MCF 10A (cell line): Measurements from ENCODE around the gene RICTOR. TPM values are rescaled to one million over a fixed set of nuclear protein-coding genes. Genes with fewer than 3 reads are reported as not detected.

Source experiments
- BruUV-seq: library from RNA; stranded (reverse); fragments of 400-500 nt; replicated peaks from 2 replicates; lab custom pipeline; 2021; lab: Mats Ljungman, UMichigan
- CTCF ChIA-PET: fragments of 300-600 bp; sonication (Branson Sonifier 250); formaldehyde crosslinking; extraction: SDS; loops from one replicate; lab custom pipeline; 2021; ENCODE audit warnings: antibody characterized with exemption, inconsistent platforms; lab: Yijun Ruan, JAX
- POLR2A ChIA-PET: fragments of 300-600, 350-650 bp; sonication (Branson Sonifier 250); formaldehyde crosslinking; extraction: SDS; loops from one replicate; lab custom pipeline; 2020; ENCODE audit warnings: antibody characterized with exemption, inconsistent platforms; lab: Yijun Ruan, JAX
- DNase-seq: peaks from one replicate; pipeline ENCODE4 v3.0.0-alpha.2; 2018; ENCODE audit not compliant: unreplicated experiment
- H3K27ac Mint-ChIP-seq: one replicate; pipeline ENCODE4 v1.8.0; 2022; ENCODE audit warnings: mild to moderate bottlenecking, low read depth, mixed read lengths; ENCODE audit not compliant: unreplicated experiment
- H3K27me3 Mint-ChIP-seq: one replicate; pipeline ENCODE4 v1.8.0; 2022; ENCODE audit warnings: mixed read lengths; ENCODE audit not compliant: insufficient read depth, unreplicated experiment
- H3K36me3 Mint-ChIP-seq: one replicate; pipeline ENCODE4 v1.8.0; 2022; ENCODE audit warnings: mild to moderate bottlenecking, moderate library complexity, mixed read lengths; ENCODE audit not compliant: insufficient read depth, unreplicated experiment
- H3K4me1 Mint-ChIP-seq: one replicate; pipeline ENCODE4 v1.8.0; 2022; ENCODE audit warnings: mixed read lengths; ENCODE audit not compliant: insufficient read depth, unreplicated experiment
- H3K4me3 Mint-ChIP-seq: one replicate; pipeline ENCODE4 v1.8.0; 2022; ENCODE audit warnings: mild to moderate bottlenecking, moderate library complexity, mixed read lengths; ENCODE audit not compliant: unreplicated experiment
- H3K9me3 Mint-ChIP-seq: one replicate; pipeline ENCODE4 v1.8.0; 2022; ENCODE audit warnings: mixed read lengths; ENCODE audit not compliant: unreplicated experiment
- intact Hi-C: fragments of 100-400 bp; cut with micrococcal nuclease; formaldehyde crosslinking; loops from 2 replicates; pipeline ENCODE4 v1.14.1; 2022
- total RNA-seq: library from RNA; stranded (reverse); gene quantifications from 2 replicates; pipeline ENCODE4 v1.2.3, GENCODE V29; 2022
- TF ChIP-seq, protein P1 (sequence below): fragments of 200-600 bp; IDR thresholded peaks from one replicate; pipeline ENCODE4 v1.8.0; 2022; ENCODE audit warnings: antibody characterized with exemption, mild to moderate bottlenecking; ENCODE audit not compliant: unreplicated experiment

Gene RICTOR
- total RNA-seq, 1 experiment from 2014 or later, result 25.7 TPM

DNA sequence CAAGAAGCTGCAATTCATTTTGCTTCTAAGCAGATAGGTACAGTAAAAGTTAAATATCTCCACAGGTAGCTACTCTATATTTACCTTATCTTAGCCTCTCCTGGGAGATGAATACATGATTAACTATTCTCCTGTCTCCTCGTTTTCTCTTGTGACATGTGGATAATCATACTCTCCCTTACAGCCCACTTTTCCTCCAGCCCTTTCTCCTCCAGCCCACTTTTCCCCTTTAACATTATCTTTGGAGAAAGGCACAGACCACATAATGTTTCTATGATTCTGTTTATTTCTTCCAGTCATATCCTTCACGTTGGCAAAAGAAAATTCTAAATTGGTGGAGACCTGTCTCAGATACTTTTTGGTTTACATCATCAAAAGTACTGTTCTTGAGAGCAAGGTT is 144.4 kb downstream of the RICTOR start:
- intact Hi-C loops, result loop anchor here (10.0 kb wide), 1 partner anchor 725 kb away; no protein-coding TSS in a partner anchor
- BruUV-seq, result no TSS peak
- Mint-ChIP-seq H3K9me3 (no peaks in the 10 kb centered on the region), H3K4me3 (no peak overlapping the region), H3K36me3 (peaks cover 86% of the 10 kb centered on the region), H3K4me1 (no peaks in the 10 kb centered on the region), H3K27me3 (no peaks in the 10 kb centered on the region), H3K27ac (no peak overlapping the region)
- CTCF ChIA-PET, result no interaction called here
- TF ChIP-seq, protein P1, sequence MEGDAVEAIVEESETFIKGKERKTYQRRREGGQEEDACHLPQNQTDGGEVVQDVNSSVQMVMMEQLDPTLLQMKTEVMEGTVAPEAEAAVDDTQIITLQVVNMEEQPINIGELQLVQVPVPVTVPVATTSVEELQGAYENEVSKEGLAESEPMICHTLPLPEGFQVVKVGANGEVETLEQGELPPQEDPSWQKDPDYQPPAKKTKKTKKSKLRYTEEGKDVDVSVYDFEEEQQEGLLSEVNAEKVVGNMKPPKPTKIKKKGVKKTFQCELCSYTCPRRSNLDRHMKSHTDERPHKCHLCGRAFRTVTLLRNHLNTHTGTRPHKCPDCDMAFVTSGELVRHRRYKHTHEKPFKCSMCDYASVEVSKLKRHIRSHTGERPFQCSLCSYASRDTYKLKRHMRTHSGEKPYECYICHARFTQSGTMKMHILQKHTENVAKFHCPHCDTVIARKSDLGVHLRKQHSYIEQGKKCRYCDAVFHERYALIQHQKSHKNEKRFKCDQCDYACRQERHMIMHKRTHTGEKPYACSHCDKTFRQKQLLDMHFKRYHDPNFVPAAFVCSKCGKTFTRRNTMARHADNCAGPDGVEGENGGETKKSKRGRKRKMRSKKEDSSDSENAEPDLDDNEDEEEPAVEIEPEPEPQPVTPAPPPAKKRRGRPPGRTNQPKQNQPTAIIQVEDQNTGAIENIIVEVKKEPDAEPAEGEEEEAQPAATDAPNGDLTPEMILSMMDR, result no peak
- POLR2A ChIA-PET, result no interaction called here
- DNase-seq, result no peak

- H3K4me1 Mint-ChIP-seq, result no peaks in the 10 kb centered on the region
- H3K36me3 Mint-ChIP-seq, result peaks cover 86% of the 10 kb centered on the region
- ChIA-PET CTCF (interaction anchor here (0.6 to 1.5 kb wide), 2 partner anchors 507 to 1194 kb away, joined by 4 read pairs; no protein-coding TSS in a partner anchor), POLR2A (no interaction called here)
- H3K27me3 Mint-ChIP-seq, result no peaks in the 10 kb centered on the region
- H3K9me3 Mint-ChIP-seq, result no peaks in the 10 kb centered on the region
- H3K4me3 Mint-ChIP-seq, result no peak overlapping the region
- DNase-seq, result no peak
- no peak overlapping the region for H3K27ac Mint-ChIP-seq
- TF ChIP-seq, protein P1, result no peak
- BruUV-seq, result no TSS peak
- intact Hi-C loops, result loop anchor here (10.0 kb wide), 1 partner anchor 723 kb away; no protein-coding TSS in a partner anchor
Observed at GRCh38 chr5:38927470-38927869, 146.7 kb downstream of the RICTOR start.

- no peak overlapping the region for H3K27ac Mint-ChIP-seq
- DNase-seq, result no peak
- H3K4me1 Mint-ChIP-seq, result no peaks in the 10 kb centered on the region
- intact Hi-C loops, result loop anchor here (10.0 kb wide), 1 partner anchor 721 kb away; no protein-coding TSS in a partner anchor
- H3K36me3 Mint-ChIP-seq, result peaks cover 89% of the 10 kb centered on the region
- H3K9me3 Mint-ChIP-seq, result no peaks in the 10 kb centered on the region
- no TSS peak for BruUV-seq
- TF ChIP-seq, protein P1, result no peak
- H3K4me3 Mint-ChIP-seq, result no peak overlapping the region
- POLR2A ChIA-PET, result no interaction called here
- CTCF ChIA-PET, result interaction anchor here (1.0 to 1.5 kb wide), 3 partner anchors 485 to 542 kb away, joined by 3 to 4 read pairs (median 4); no protein-coding TSS in a partner anchor
- no peaks in the 10 kb centered on the region for H3K27me3 Mint-ChIP-seq
Observed at GRCh38 chr5:38926121-38926520, 148.1 kb downstream of the RICTOR start.

DNA sequence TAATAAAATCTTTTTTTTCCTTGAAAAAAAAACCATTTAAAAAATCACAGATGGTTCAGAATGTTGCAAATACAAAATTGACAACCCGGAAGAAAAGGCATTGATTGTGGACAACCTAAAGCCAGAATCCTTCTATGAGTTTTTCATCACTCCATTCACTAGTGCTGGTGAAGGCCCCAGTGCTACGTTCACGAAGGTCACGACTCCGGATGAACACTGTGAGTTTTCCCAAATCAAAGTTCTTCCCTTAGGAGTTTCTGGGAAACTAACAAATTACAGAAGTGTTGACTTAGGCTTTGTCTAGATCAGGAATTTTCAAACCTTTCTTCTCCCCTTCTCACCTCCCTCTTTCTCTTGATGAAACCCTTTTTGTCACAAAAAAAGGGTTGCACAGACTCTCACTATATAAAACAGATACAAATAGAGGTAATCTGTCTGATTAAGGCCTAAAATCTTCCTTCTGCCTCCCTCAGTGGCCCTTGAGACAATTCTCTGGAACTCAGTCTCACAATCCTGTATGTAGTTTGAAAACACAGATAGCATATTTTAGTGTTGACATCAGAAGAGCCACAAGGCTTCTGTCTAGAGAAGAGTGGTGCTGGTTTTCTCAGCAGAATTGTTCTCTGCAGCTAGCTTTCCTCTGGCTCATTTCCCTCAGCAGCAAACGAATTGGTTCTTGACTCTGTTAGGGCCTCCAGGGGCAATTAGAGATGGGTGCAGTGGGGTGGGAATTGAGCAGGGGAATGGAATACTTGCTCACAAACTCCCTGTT is 148.9 kb downstream of the RICTOR start:
- Mint-ChIP-seq H3K9me3 (no peaks in the 10 kb centered on the region), H3K36me3 (peaks cover 92% of the 10 kb centered on the region), H3K27ac (no peak overlapping the region), H3K4me1 (no peaks in the 10 kb centered on the region), H3K4me3 (no peak overlapping the region), H3K27me3 (no peaks in the 10 kb centered on the region)
- intact Hi-C loops, result loop anchor here (10.0 kb wide), 1 partner anchor 721 kb away; no protein-coding TSS in a partner anchor
- CTCF ChIA-PET, result interaction anchor here (1.2 kb wide), 2 partner anchors 9 to 156 kb away, joined by 3 read pairs; no protein-coding TSS in a partner anchor
- TF ChIP-seq, protein P1, result no peak
- DNase-seq, result no peak
- no TSS peak for BruUV-seq
- POLR2A ChIA-PET, result no interaction called here
